Muscle of arm (tissue), 12 donors: ENCODE measurements around the gene SLC25A43. TPM values are rescaled to one million over a fixed set of nuclear protein-coding genes. Genes with fewer than 3 reads are reported as not detected.

Source experiments
- DNase-seq: peaks from one replicate; pipeline ENCODE4 v3.0.0-alpha.2; 2013
- polyA plus RNA-seq, 12 donors: library from polyadenylated mRNA; unstranded; fragments of 120-200 nt; gene quantifications; one replicate each; pipeline ENCODE4 v1.2.1, GENCODE V29; 2013; ENCODE audit not compliant: insufficient read length in 12 of 12

Gene SLC25A43
- polyA plus RNA-seq, 12 donors: 4.2 to 12.8 (median 8.1) TPM; not detected in 1

DNA sequence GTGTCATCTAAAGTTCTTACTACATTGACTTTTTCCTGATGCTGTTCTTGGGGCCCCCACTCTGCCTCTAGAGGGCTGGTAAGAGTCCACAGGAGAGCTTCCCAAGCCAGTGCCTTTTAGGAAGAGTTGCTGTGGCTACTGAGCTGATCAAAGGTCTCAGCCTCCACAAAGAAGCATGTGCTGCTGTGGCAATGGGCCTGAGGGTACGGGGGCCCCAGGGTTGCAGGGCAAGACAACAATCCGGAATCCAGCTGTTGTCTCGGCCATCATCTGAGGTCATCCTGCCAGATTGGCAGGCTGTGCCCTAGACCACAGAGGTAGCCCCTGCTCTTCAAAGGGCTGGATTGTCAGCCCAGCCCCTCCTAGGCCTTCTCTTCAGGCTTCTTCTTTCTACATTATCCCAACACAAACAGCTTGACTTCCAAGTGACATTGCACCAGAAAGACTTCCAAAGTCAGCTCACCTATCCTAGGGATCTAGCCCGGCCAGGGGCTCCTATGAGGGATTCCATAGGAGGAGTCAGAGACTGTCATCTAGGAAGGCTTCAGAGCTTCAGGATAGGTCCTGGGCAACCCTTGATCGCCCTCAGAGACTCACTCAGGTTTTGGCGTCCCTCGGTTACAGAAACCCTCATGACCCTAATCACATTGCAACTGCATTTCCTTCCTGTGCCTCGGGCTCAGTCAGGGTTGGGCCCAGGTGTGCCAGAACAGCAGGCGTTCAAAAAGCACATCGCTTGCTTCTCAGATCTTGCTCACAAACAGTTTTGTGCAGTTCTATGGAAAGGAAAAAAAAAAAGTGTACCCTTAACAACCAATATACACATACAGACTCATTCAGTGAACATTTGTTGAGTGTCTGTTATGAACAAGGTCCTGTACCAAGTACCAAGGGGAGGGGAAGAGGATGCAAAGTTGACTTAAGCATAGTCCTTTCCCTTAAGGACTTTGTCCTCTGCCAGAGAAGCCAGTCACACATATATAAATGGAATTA is 96.9 kb downstream of the SLC25A43 start:
- no peak for DNase-seq

GRCh38 chrX:119497185-119497584 is 98.0 kb downstream of the SLC25A43 start:
- no peak for DNase-seq

DNA sequence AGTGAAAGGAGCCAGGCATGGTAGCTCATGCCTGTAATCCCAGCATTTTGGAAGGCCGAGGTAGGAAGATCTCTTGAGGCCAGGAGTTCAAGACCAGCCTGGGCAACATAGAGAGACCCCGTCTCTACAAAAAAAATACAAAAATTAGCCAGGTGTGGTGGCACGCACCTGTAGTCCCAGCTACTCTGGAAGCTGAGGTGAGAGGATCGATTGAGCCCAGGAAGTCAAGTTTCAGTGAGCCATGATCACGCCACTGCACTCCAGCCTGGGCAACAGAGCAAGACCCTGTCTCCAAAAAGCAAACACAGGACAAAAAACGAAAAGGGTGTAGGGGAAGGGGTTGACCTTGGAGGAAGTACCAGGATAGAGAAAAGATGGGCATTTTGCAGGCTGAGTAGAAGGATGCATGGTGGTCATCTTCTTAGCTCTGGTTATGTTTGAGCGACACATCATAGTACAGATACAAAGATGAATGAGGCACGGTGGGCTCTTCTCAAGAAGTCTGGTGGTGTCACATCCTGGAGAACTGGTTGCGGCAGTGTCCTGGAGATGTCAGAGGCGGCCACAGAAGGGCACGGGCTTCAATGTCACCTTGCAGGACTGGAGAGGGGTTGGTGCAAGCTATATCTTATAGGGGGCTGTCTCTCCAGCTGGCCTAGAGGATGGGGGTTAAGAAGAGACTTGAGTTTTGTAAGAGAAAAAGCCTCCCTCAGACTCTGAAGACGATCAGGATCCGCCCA is 101.1 kb downstream of the SLC25A43 start:
- DNase-seq: no peak

- DNase-seq: no peak
Observed at GRCh38 chrX:119501511-119502148, 102.5 kb downstream of the SLC25A43 start.

DNA sequence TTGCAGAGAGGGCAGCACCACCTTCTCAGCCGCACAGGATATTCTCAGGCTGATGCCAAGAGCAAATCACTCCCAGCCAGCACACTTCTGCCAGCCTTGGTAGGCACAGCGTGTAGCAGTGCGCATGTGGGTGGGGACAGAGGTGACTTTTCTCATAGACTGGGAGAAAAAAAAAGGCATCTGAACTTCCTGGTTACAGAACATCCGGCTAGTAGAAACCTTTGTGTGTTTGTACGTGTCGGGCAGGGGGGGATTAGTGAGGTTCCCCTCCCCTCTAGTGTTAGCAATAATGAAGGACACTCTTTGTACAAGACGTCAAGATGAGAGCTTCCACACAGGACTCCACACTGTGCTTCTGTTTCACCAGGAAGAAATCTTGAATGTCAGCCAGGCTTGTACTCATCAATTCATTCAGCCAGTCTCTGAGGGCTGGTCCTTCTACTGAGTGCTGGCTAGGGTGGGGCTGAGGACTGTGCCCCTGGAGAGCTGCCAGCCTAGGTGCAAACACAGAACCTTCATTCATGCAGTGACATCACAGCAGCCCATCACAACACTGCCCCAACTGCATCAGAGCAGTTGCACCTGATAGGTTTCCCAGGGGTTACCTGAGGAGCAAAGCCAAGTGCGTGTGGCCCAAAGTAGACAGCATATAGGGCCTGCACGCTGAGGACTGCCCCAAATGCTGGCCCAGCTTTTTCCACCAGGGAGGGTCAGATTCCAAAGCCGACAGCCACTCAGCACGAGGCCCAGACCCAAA is 103.8 kb downstream of the SLC25A43 start:
- no peak for DNase-seq

- DNase-seq: no peak
Observed at GRCh38 chrX:119503484-119503861, 104.3 kb downstream of the SLC25A43 start.

Other genes with a start within 250 kb of the SLC25A43 start
- 100 to 1,000 TPM in 7 of 12 donors, 10 to 100 TPM in 4, not detected in 1; 85.4 to 188 (median 108) TPM for gene PGRMC1, start 163.1 kb upstream of the SLC25A43 start, polyA plus RNA-seq
- 100 to 1,000 TPM in 11 of 12 donors, not detected in 1; 120 to 193 (median 153) TPM for gene SLC25A5, start 69.1 kb downstream of the SLC25A43 start, polyA plus RNA-seq
- 10 to 100 TPM in 10 of 12 donors, 1 to 10 TPM in 1, not detected in 1; 7.1 to 22.5 (median 17.8) TPM for gene STEEP1, start 166.1 kb downstream of the SLC25A43 start, polyA plus RNA-seq
- 10 to 100 TPM in 11 of 12 donors, not detected in 1; 55.7 to 98.6 (median 69.7) TPM for gene UBE2A, start 175.2 kb downstream of the SLC25A43 start, polyA plus RNA-seq
- gene NKRF, start 207.1 kb downstream of the SLC25A43 start, polyA plus RNA-seq: 10 to 100 TPM in 1 of 12 donors, 1 to 10 TPM in 10, not detected in 1; 5.4 to 10.1 (median 7.4) TPM